SU-DHL-6 (cell line): ENCODE data around the gene CACNB1.
A peak's percentile ranks its signal among the peaks of the same experiment; 100 is the strongest.

Experiments used
- H2AFZ ChIP-seq: fragments of 200-600 bp; sonication (generic); 2 replicates; pipeline ENCODE4 v1.6.1; 2014; ENCODE audit warnings: low read depth, mild to moderate bottlenecking, moderate library complexity, mixed read lengths, antibody characterized with exemption, low read length; ENCODE audit not compliant: severe bottlenecking
- H3F3A ChIP-seq: fragments of 200-600 bp; shearing (Covaris generic); 2 replicates; pipeline ENCODE4 v1.6.0; 2016; ENCODE audit warnings: antibody characterized with exemption, mild to moderate bottlenecking; ENCODE audit not compliant: insufficient read depth
- H3K27ac ChIP-seq: fragments of 200-600 bp; sonication (generic); 2 replicates; pipeline ENCODE4 v1.5.1; 2016; ENCODE audit warnings: low read depth, mild to moderate bottlenecking, low read length, moderate library complexity, mixed read lengths
- H3K27me3 ChIP-seq: fragments of 200-600 bp; sonication (generic), shearing (Covaris generic); 2 replicates; pipeline ENCODE4 v1.6.0; 2014; ENCODE audit warnings: mild to moderate bottlenecking, low read length
- H3K36me3 ChIP-seq: fragments of 200-600 bp; sonication (generic); 2 replicates; pipeline ENCODE4 v1.6.1; 2014; ENCODE audit warnings: mild to moderate bottlenecking, low read length, mixed read lengths
- H3K4me2 ChIP-seq: fragments of 300-600, 200-600 bp; shearing (Covaris generic), sonication (generic); 2 replicates; pipeline ENCODE4 v1.6.0; 2014; ENCODE audit warnings: low read length, low read depth, mild to moderate bottlenecking; ENCODE audit not compliant: poor library complexity, severe bottlenecking
- H3K4me3 ChIP-seq: fragments of 200-600 bp; sonication (generic); 2 replicates; pipeline ENCODE4 v1.5.1; 2014; ENCODE audit warnings: antibody characterized with exemption, low read length, mild to moderate bottlenecking, mixed read lengths; ENCODE audit not compliant: insufficient read depth, poor library complexity, severe bottlenecking
- H3K79me2 ChIP-seq: fragments of 200-600 bp; sonication (generic); 2 replicates; pipeline ENCODE4 v1.6.1; 2014; ENCODE audit warnings: mild to moderate bottlenecking, low read length, moderate library complexity; ENCODE audit not compliant: insufficient read depth
- H3K9ac ChIP-seq: fragments of 200-600 bp; sonication (generic); 2 replicates; pipeline ENCODE4 v1.7.0; 2014; ENCODE audit warnings: mild to moderate bottlenecking, low read length
- H3K9me2 ChIP-seq: fragments of 200-600 bp; sonication (generic); replicated peaks from 2 replicates; pipeline ENCODE4 v1.6.1; 2014; ENCODE audit warnings: low read length; ENCODE audit not compliant: insufficient read depth
- H3K9me3 ChIP-seq: fragments of 200-600 bp; sonication (generic); 2 replicates; pipeline ENCODE4 v1.6.1; 2014; ENCODE audit warnings: low read length, mixed read lengths; ENCODE audit not compliant: insufficient read depth
- H4K20me1 ChIP-seq: fragments of 200-600 bp; sonication (generic); 2 replicates; pipeline ENCODE4 v1.6.1; 2014; ENCODE audit warnings: low read depth, mild to moderate bottlenecking, antibody characterized with exemption, low read length, moderate library complexity, mixed read lengths
- EZH2phosphoT487 ChIP-seq: fragments of 200-600 bp; sonication (generic), shearing (Covaris generic); conservative IDR thresholded peaks from 2 replicates; pipeline ENCODE4 v1.6.1; 2018; ENCODE audit warnings: mild to moderate bottlenecking, antibody characterized with exemption, low read length, moderate library complexity, mixed read lengths
- TF ChIP-seq, protein P1 (sequence below): fragments of 200-600 bp; sonication (generic); IDR thresholded peaks from one replicate; pipeline ENCODE4 v1.5.1; 2017; ENCODE audit warnings: antibody characterized with exemption, mild to moderate bottlenecking, low read length, moderate library complexity; ENCODE audit not compliant: insufficient read depth, poor library complexity, severe bottlenecking

Gene CACNB1

DNA sequence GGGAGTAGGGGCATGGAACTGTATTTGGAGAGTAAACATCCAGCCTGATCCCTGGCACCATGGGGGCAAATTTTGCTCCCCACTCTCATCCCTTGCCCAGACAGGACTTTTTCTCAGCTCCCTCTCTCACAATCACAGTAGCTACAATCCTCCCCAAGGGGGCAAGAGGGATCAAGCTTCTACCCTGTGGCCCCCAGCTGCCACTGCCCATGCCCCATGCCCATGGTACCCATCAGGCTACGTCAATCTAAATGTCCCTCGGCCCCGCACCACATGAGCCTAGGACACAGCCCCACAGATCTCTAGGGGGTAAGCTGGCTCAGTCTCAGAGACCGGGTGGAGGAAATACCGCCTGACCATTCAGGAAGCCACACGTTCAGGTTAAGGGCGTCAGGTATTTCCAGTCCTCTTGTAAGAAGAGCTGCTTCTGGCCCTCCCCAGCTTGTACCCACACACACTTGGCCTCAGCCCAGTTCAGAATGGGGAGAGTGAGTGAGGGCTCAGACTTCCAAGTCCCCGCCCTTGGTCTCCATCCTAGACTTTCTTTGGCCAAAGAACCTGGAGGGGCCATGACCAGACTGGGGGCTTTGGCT is 1.8 kb downstream of the CACNB1 start:
- no peaks in the 10 kb centered on the region for H3K27me3 ChIP-seq
- no peak overlapping the region for H2AFZ ChIP-seq
- H3K79me2 ChIP-seq: peaks cover 18% of the 10 kb centered on the region
- H3K4me3 ChIP-seq: no peak overlapping the region
- H3K9ac ChIP-seq: no peak overlapping the region; the same call in 1 of the 2 replicates
- TF ChIP-seq, protein P1, sequence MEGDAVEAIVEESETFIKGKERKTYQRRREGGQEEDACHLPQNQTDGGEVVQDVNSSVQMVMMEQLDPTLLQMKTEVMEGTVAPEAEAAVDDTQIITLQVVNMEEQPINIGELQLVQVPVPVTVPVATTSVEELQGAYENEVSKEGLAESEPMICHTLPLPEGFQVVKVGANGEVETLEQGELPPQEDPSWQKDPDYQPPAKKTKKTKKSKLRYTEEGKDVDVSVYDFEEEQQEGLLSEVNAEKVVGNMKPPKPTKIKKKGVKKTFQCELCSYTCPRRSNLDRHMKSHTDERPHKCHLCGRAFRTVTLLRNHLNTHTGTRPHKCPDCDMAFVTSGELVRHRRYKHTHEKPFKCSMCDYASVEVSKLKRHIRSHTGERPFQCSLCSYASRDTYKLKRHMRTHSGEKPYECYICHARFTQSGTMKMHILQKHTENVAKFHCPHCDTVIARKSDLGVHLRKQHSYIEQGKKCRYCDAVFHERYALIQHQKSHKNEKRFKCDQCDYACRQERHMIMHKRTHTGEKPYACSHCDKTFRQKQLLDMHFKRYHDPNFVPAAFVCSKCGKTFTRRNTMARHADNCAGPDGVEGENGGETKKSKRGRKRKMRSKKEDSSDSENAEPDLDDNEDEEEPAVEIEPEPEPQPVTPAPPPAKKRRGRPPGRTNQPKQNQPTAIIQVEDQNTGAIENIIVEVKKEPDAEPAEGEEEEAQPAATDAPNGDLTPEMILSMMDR: no peak
- TF ChIP-seq EZH2phosphoT487: no peak
- H3K27ac ChIP-seq: peak overlapping the region; percentile 21
- peaks cover 18% of the 10 kb centered on the region for H3F3A ChIP-seq
- H3K36me3 ChIP-seq: peaks cover 1% of the 10 kb centered on the region; the same call in 1 of the 2 replicates
- no peaks in the 10 kb centered on the region for H3K9me3 ChIP-seq
- H3K9me2 ChIP-seq: no peaks in the 10 kb centered on the region
- H3K4me2 ChIP-seq: peak overlapping the region; percentile 74
- H4K20me1 ChIP-seq: no peaks in the 10 kb centered on the region

- no peaks in the 10 kb centered on the region for H3K36me3 ChIP-seq
- H3K27me3 ChIP-seq: no peaks in the 10 kb centered on the region
- H3K9me3 ChIP-seq: no peaks in the 10 kb centered on the region
- H3K9me2 ChIP-seq: no peaks in the 10 kb centered on the region
- H4K20me1 ChIP-seq: no peaks in the 10 kb centered on the region
- H2AFZ ChIP-seq: no peak overlapping the region
- H3K4me2 ChIP-seq: no peak overlapping the region
- peaks cover 16% of the 10 kb centered on the region for H3F3A ChIP-seq
- TF ChIP-seq, protein P1: no peak
- TF ChIP-seq EZH2phosphoT487: no peak
- no peak overlapping the region for H3K27ac ChIP-seq
- no peak overlapping the region for H3K4me3 ChIP-seq
- no peak overlapping the region for H3K9ac ChIP-seq
- peaks cover 12% of the 10 kb centered on the region for H3K79me2 ChIP-seq
These were observed 2.4 kb downstream of the CACNB1 start for GRCh38 chr17:39194985-39195524.

- no peak for TF ChIP-seq EZH2phosphoT487
- TF ChIP-seq, protein P1: peak; percentile 31
- Histone ChIP-seq H2AFZ (no peak overlapping the region), H3K9ac (no peak overlapping the region), H3K4me3 (no peak overlapping the region), H4K20me1 (no peaks in the 10 kb centered on the region), H3F3A (peaks cover 13% of the 10 kb centered on the region), H3K27me3 (no peaks in the 10 kb centered on the region), H3K36me3 (no peaks in the 10 kb centered on the region), H3K79me2 (peaks cover 11% of the 10 kb centered on the region), H3K4me2 (no peak overlapping the region), H3K9me2 (no peaks in the 10 kb centered on the region), H3K9me3 (no peaks in the 10 kb centered on the region), H3K27ac (no peak overlapping the region)
These were observed 3.1 kb downstream of the CACNB1 start for GRCh38 chr17:39194089-39194984.
